ENCODE results near the gene TNFSF13. TPM values are rescaled to one million over a fixed set of nuclear protein-coding genes. Genes with fewer than 3 reads are reported as not detected.

TNFSF13 gene
- polyA plus RNA-seq, 1 donor from 2014 or later = 0.15 TPM

DNA sequence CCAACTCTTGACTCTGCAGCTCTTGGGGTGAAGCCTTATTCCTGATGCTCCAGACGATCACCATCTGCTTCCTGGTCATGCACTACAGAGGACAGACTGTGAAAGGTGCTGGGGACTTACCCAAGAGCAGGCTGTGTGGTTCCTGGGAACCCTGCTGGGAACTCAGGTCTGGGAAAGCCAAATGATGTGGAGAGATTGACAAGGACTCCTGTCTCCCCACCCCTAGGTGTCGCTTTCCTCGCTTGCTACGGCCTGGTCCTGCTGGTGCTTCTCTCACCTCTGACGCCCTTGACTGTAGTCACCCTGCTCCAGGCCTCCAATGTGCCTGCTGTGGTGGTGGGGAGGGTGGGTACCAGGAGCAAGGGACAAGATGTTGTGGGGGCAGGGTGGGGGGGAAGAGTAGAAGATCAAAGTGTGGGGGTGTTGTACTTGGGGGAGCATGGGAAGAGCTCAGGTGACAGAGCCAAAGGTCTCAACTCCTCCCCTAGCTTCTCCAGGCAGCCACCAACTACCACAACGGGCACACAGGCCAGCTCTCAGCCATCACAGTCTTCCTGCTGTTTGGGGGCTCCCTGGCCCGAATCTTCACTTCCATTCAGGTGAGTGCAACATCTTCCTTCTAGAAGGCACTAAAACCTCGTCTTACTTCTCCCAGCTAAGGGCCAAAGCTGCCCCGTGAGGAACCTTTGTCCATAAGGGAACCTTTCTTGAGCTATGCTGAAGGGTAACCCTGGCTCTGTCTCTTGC lies 28.3 kb downstream of the TNFSF13 start:
- H3K9ac ChIP-seq (ENCODE audit: low read length) = no peak overlapping the region
- no peak overlapping the region for H2AFZ ChIP-seq (ENCODE audit: low read depth, low read length)
- no peaks in the 10 kb centered on the region for H3F3A ChIP-seq (ENCODE audit: insufficient read depth, low read length, poor library complexity, severe bottlenecking)
- no peaks in the 10 kb centered on the region for H3K79me2 ChIP-seq (replicated peaks; ENCODE audit: insufficient read depth, low read length)
- H3K36me3 ChIP-seq (ENCODE audit: insufficient read depth, low read length) = no peaks in the 10 kb centered on the region
- H3K27me3 ChIP-seq (ENCODE audit: insufficient read depth, low read depth, low read length) = no peaks in the 10 kb centered on the region
- H3K4me2 ChIP-seq (ENCODE audit: low read length) = no peak overlapping the region
- no peaks in the 10 kb centered on the region for H3K9me3 ChIP-seq (ENCODE audit: low read length)
- TF ChIP-seq, protein P1, sequence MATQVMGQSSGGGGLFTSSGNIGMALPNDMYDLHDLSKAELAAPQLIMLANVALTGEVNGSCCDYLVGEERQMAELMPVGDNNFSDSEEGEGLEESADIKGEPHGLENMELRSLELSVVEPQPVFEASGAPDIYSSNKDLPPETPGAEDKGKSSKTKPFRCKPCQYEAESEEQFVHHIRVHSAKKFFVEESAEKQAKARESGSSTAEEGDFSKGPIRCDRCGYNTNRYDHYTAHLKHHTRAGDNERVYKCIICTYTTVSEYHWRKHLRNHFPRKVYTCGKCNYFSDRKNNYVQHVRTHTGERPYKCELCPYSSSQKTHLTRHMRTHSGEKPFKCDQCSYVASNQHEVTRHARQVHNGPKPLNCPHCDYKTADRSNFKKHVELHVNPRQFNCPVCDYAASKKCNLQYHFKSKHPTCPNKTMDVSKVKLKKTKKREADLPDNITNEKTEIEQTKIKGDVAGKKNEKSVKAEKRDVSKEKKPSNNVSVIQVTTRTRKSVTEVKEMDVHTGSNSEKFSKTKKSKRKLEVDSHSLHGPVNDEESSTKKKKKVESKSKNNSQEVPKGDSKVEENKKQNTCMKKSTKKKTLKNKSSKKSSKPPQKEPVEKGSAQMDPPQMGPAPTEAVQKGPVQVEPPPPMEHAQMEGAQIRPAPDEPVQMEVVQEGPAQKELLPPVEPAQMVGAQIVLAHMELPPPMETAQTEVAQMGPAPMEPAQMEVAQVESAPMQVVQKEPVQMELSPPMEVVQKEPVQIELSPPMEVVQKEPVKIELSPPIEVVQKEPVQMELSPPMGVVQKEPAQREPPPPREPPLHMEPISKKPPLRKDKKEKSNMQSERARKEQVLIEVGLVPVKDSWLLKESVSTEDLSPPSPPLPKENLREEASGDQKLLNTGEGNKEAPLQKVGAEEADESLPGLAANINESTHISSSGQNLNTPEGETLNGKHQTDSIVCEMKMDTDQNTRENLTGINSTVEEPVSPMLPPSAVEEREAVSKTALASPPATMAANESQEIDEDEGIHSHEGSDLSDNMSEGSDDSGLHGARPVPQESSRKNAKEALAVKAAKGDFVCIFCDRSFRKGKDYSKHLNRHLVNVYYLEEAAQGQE (IDR thresholded peaks at IDR 0.05; ENCODE audit: borderline replicate concordance) = no peak
- TF ChIP-seq RAD21 (conservative IDR thresholded peaks at IDR 0.05) (no peak), TAF1 (IDR thresholded peaks at IDR 0.05; ENCODE audit: low read depth) (no peak), EZH2 (IDR thresholded peaks at IDR 0.05; ENCODE audit: borderline replicate concordance, insufficient read depth, low read length, poor library complexity, severe bottlenecking) (no peak), SMC3 (conservative IDR thresholded peaks at IDR 0.05; ENCODE audit: poor library complexity) (no peak), MXI1 (conservative IDR thresholded peaks at IDR 0.05; ENCODE audit: poor library complexity, severe bottlenecking) (no peak), EP300 (conservative IDR thresholded peaks at IDR 0.05; ENCODE audit: poor library complexity, severe bottlenecking) (no peak), POLR2AphosphoS5 (IDR thresholded peaks at IDR 0.05) (no peak)
- TF ChIP-seq, protein P2, sequence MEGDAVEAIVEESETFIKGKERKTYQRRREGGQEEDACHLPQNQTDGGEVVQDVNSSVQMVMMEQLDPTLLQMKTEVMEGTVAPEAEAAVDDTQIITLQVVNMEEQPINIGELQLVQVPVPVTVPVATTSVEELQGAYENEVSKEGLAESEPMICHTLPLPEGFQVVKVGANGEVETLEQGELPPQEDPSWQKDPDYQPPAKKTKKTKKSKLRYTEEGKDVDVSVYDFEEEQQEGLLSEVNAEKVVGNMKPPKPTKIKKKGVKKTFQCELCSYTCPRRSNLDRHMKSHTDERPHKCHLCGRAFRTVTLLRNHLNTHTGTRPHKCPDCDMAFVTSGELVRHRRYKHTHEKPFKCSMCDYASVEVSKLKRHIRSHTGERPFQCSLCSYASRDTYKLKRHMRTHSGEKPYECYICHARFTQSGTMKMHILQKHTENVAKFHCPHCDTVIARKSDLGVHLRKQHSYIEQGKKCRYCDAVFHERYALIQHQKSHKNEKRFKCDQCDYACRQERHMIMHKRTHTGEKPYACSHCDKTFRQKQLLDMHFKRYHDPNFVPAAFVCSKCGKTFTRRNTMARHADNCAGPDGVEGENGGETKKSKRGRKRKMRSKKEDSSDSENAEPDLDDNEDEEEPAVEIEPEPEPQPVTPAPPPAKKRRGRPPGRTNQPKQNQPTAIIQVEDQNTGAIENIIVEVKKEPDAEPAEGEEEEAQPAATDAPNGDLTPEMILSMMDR (IDR thresholded peaks at IDR 0.05; ENCODE audit: poor library complexity, severe bottlenecking) = no peak
- no peak overlapping the region for H3K27ac ChIP-seq (ENCODE audit: low read length)
- no peak overlapping the region for H3K4me3 ChIP-seq (ENCODE audit: low read length)
- H3K9me2 ChIP-seq (ENCODE audit: insufficient read depth, low read length) = no peaks in the 10 kb centered on the region
- H4K20me1 ChIP-seq (ENCODE audit: insufficient read depth) = no peaks in the 10 kb centered on the region

DNA sequence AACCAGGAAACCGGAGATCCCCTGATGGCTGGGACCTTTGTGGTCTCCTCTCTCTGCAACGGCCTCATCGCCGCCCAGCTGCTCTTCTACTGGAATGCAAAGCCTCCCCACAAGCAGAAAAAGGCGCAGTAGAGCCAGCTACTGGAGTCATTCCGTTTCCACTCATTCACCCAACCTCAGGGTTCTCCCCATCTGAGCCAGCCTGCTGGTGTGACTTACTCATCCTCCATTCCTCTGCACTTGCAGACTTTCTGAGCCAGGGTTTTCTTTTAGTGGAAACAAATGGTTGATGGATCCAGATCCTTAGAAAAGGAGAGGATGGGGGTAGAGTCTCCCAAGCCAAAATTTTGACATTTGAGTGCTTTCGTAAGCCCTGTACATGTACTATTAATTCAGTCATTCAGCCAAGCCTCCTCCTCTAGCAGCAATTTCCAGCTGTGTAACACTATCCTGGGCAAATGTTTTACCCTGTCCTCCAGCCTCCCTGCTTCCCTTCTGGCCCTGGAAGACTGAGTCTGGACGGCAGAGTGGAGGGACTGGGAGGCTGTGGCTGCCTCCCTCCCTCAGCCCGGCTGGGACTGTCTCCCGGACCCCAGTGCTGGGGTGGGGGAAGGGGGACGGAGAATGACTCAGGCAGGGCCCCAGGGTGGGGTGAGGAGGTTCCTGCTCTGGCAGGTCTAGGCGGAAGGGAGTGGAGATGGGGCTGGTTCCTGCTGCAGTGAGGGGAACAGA lies 29.0 kb downstream of the TNFSF13 start:
- Histone ChIP-seq H4K20me1 (ENCODE audit: insufficient read depth) (no peaks in the 10 kb centered on the region), H3F3A (ENCODE audit: insufficient read depth, low read length, poor library complexity, severe bottlenecking) (no peaks in the 10 kb centered on the region), H3K9me3 (ENCODE audit: low read length) (no peaks in the 10 kb centered on the region), H3K79me2 (replicated peaks; ENCODE audit: insufficient read depth, low read length) (no peaks in the 10 kb centered on the region), H3K9me2 (ENCODE audit: insufficient read depth, low read length) (no peaks in the 10 kb centered on the region), H3K4me2 (ENCODE audit: low read length) (no peak overlapping the region), H3K27me3 (ENCODE audit: insufficient read depth, low read depth, low read length) (no peaks in the 10 kb centered on the region), H2AFZ (ENCODE audit: low read depth, low read length) (no peak overlapping the region), H3K4me3 (ENCODE audit: low read length) (no peak overlapping the region), H3K36me3 (ENCODE audit: insufficient read depth, low read length) (no peaks in the 10 kb centered on the region), H3K9ac (ENCODE audit: low read length) (no peak overlapping the region), H3K27ac (ENCODE audit: low read length) (no peak overlapping the region)
- TF ChIP-seq RAD21 (conservative IDR thresholded peaks at IDR 0.05) (no peak), SMC3 (conservative IDR thresholded peaks at IDR 0.05; ENCODE audit: poor library complexity) (no peak), POLR2AphosphoS5 (IDR thresholded peaks at IDR 0.05) (no peak), EZH2 (IDR thresholded peaks at IDR 0.05; ENCODE audit: borderline replicate concordance, insufficient read depth, low read length, poor library complexity, severe bottlenecking) (no peak), MXI1 (conservative IDR thresholded peaks at IDR 0.05; ENCODE audit: poor library complexity, severe bottlenecking) (no peak), TAF1 (IDR thresholded peaks at IDR 0.05; ENCODE audit: low read depth) (no peak), EP300 (conservative IDR thresholded peaks at IDR 0.05; ENCODE audit: poor library complexity, severe bottlenecking) (no peak)
- TF ChIP-seq, protein P1 (IDR thresholded peaks at IDR 0.05; ENCODE audit: borderline replicate concordance) = no peak
- TF ChIP-seq, protein P2 (IDR thresholded peaks at IDR 0.05; ENCODE audit: poor library complexity, severe bottlenecking) = no peak
